ENCODE data around the gene CERS5.

Gene CERS5

GRCh38 chr12:50167049-50167828 is at the start of gene CERS5:
CERS5 (minus strand) TSS chr12:50167369; CDS start chr12:50167297, 72 bp downstream.
- in situ Hi-C loops (cut with MboI; ENCODE audit: low sequenced_read_pairs) = no loop called here

DNA sequence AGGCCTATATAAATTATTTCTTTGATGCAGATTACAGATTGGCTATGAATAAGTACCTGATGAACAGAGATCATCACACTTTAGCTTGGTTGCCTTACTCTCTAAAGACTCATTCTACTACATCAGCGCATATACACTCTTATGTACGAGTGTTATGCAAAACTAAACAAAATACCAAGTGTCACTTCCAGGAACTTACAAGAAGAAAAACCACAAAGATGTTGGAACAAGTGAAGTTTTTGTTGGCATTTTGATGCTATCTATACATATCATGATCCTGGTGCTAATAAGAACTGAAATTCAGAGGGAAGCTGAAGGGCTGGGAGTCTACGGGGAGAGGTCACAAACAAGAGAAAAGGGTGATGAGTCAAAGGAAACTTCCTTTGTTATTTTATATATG is 47.9 kb upstream of the CERS5 start:
- in situ Hi-C loops (cut with MboI; ENCODE audit: low sequenced_read_pairs) = no loop called here

- in situ Hi-C loops (cut with MboI; ENCODE audit: low sequenced_read_pairs) = no loop called here
Measured at GRCh38 chr12:50214018-50214417, 46.8 kb upstream of the CERS5 start.

DNA sequence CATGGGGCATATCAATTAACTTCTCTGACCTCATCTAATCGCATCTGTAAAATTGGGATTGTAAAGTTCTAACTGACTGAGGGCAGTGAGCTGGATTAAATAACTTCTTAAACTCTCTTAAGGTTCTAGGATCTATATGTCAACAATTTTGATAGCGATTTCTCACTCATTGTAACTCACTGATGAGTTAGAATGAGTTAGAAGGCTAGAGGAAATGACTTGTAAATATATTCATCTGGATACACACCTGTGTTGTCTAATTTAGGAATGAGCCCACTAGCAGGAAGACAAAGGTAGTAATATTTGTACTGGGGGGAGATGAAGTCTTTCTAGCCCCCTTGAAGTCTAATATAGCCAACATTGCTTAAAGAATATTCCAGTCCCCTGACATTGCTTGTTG is 46.3 kb upstream of the CERS5 start:
- in situ Hi-C loops (cut with MboI; ENCODE audit: low sequenced_read_pairs) = no loop called here

DNA sequence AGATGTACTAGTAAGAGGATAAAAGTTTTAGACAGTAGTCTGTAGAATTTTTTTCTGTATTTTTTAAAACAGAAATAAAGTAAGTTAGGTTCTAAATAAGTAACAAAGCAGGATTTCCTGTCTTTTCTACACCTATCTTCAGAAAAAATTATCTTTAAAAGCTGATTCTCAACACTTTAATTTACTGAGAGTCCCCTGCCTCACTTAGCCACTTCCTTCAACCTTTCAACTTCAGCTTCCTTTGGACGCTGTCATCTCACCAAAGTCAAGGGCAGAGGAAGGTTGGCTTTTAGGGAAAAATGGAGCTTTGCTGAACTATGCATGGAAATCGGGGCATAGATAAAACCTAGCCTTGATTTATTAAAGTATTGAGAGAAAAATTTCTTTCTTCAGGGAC is 44.9 kb upstream of the CERS5 start:
- in situ Hi-C loops (cut with MboI; ENCODE audit: low sequenced_read_pairs) = no loop called here

GRCh38 chr12:50211392-50212070 is 44.4 kb upstream of the CERS5 start:
- in situ Hi-C loops (cut with MboI; ENCODE audit: low sequenced_read_pairs) = no loop called here

DNA sequence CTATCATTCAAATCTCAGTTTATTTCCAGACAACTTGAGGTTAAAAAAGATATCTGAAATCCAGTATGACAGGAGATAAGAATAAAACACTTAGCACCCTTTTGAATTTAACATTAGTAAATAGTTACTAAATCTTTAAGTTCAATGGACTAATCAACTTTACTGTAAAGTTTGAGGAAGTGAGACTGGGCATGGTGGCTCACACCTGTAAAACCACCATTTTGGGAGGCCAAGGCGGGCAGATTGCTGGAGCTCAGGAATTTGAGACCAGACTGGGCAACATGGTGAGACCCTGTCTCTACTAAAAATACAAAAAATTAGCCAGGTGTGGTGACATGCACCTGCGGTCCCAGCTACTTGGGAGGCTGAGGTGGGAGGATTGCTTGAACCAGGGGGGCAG is 40.3 kb upstream of the CERS5 start:
- in situ Hi-C loops (cut with MboI; ENCODE audit: low sequenced_read_pairs) = no loop called here

GRCh38 chr12:50205648-50206047 is 38.5 kb upstream of the CERS5 start:
- in situ Hi-C loops (cut with MboI; ENCODE audit: low sequenced_read_pairs) = no loop called here

DNA sequence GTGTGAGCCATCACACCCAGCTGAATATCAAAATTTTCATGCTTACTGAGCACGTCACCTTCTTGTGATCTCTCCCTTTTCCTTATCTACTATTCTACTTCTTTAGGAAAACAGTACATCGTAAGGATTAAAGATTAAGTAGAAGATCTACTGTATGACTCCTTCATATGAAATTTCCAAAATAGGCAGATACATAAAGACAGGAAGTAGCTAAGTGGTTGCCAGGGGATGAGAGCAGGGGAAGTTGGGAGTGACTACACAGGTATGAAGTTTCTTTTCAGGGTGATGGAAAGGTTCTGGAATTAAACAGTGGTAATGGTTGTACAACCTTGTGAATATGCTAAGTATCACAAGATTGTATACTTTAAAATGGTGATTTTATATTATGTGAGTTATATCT is 36.5 kb upstream of the CERS5 start:
- in situ Hi-C loops (cut with MboI; ENCODE audit: low sequenced_read_pairs) = no loop called here

DNA sequence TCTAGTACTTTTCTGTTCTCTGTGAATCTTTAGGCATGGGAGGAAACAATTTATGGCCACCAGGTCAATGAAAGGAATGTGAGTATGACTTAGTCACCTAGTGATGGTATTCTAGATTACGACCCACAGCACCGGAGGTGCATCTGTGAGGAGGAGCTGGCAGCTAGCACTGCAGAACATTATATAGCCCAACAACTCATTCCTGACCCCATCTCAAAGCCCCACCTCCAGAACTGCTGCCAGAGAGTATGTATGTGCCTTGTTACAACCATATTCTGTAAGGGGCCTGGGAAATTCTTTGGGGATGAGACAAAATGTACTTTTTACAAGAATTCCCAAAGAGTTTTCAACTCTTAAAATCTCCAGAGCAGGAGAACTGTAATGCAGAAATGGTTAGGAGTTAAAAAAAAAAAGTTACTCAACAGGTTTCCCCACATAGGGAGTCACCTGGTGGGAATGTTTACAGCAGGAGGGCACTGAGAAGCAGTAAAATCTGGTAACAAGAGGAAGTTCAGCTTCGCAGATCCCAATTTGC is 34.9 kb upstream of the CERS5 start:
- in situ Hi-C loops (cut with MboI; ENCODE audit: low sequenced_read_pairs) = no loop called here

GRCh38 chr12:50200552-50201273 is 33.5 kb upstream of the CERS5 start:
- in situ Hi-C loops (cut with MboI; ENCODE audit: low sequenced_read_pairs) = no loop called here

GRCh38 chr12:50198829-50199228 is 31.7 kb upstream of the CERS5 start:
- in situ Hi-C loops (cut with MboI; ENCODE audit: low sequenced_read_pairs) = no loop called here

GRCh38 chr12:50197297-50197727 is 30.1 kb upstream of the CERS5 start:
- in situ Hi-C loops (cut with MboI; ENCODE audit: low sequenced_read_pairs) = no loop called here

GRCh38 chr12:50196537-50196936 is 29.4 kb upstream of the CERS5 start:
- in situ Hi-C loops (cut with MboI; ENCODE audit: low sequenced_read_pairs) = no loop called here

- in situ Hi-C loops (cut with MboI; ENCODE audit: low sequenced_read_pairs) = no loop called here
Measured at GRCh38 chr12:50195832-50196231, 28.7 kb upstream of the CERS5 start.

- in situ Hi-C loops (cut with MboI; ENCODE audit: low sequenced_read_pairs) = no loop called here
Measured at GRCh38 chr12:50192908-50193307, 25.7 kb upstream of the CERS5 start.

DNA sequence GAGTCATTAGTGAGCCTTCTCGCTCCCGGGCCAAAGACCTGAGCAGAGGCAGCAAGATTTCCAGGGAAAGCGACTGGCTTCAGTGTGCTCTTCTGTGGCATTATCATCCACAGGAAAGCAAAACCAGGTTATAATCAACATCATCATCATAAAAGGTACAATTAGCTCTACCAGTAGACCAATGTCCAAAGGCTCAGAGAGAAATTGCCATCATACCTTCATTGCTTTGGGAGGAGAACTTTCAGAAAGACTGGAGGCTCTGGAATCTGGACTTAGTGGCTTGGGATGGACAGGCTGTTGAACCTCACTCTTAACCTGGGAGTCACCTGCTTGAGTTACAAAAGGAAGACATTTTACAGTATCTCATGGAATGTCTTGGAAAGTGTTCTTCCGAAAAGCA is 25.1 kb upstream of the CERS5 start:
- in situ Hi-C loops (cut with MboI; ENCODE audit: low sequenced_read_pairs) = no loop called here

DNA sequence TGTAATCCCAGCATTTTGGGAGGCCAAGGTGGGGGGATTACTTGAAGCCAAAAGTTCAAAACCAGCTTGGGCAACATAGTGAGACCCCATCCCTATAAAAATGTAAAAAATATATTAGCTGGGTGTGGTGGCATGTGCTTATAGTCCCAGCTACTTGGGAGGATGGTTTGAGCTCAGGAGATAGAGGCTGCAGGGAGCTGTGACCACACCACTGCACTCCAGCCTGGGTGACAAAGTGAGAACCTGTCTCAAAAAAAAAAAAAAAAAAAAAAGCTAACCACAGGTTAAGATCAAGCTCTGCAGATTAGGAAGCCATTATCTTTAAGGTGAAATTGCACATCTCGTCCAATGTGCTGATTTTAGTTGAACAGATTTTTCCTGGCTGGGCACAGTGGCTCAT is 23.7 kb upstream of the CERS5 start:
- in situ Hi-C loops (cut with MboI; ENCODE audit: low sequenced_read_pairs) = no loop called here

DNA sequence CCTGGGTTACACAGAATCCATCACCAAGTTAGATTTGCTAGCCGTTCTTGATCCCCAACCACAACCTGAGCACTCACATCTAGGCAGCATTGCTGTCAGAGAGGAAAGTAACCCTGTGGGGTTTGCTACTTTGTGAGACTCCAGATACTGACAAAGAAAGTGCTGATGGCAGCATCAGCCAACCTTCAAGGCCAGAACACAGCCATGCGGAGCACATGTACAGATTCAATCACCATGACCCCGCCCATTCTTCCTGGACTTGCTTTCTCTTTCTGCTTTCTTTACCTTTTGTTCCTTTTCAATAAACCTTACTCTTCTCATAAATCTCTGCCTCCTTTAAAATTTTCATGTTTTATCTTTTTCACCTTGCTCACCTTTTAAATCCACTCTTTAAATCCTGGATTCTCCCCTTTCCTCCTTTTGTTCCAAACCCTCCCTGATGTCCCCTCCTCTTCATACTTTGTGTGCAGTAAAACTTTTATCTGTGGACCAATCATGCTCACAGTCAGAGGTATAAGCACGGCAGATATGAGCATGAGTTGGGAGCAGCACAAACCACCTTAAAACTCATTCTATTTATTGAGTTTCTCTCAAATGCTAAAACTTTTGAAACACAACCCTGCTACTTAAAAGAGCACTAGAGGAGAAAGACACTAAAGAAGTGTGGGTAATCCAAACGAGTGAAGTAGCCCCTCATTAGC is 21.9 kb upstream of the CERS5 start:
- in situ Hi-C loops (cut with MboI; ENCODE audit: low sequenced_read_pairs) = no loop called here

DNA sequence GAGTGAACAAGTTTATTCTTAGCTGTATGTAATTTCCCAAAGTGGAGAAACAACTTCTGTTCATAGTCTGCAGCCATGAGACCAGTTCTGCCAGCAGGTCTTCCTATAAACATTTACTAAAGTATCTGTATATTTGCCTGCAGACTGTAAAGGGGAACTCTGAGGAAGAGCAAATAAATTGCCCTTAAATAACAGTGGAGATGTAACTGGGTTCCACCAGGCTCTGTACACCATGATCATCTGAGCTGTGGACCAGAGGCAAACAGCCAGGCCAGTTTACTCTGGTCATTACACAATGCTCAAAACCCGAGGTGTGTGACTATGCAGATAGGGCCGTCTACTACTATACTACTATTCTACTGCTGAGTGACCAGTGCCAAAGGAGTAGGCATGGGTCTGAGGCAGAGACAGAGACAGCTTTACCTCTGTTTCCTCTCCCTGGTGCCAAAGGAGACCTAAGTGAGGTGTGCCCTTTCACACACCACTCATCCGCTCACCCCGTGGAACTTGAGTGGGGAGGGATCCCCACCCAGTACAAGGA is 21.1 kb upstream of the CERS5 start:
- in situ Hi-C loops (cut with MboI; ENCODE audit: low sequenced_read_pairs) = no loop called here

All from hTERT RPE-1 (cell line).